HG02642 (cell line): ENCODE data around the gene BMP8A.

ENCODE experiments used
- ATAC-seq: cut with Tn5 transposase; IDR thresholded peaks from one replicate; pipeline ENCODE4 v1.9.1; 2021; ENCODE audit warnings: mild to moderate bottlenecking; ENCODE audit not compliant: unreplicated experiment, poor library complexity

BMP8A gene

GRCh38 chr1:39567302-39567701 is 75.9 kb downstream of the BMP8A start:
- ATAC-seq = no peak

- no peak for ATAC-seq
These were observed 76.8 kb downstream of the BMP8A start for GRCh38 chr1:39568208-39568607.

GRCh38 chr1:39569034-39569433 is 77.6 kb downstream of the BMP8A start:
- ATAC-seq = no peak

GRCh38 chr1:39570477-39571177 is 79.2 kb downstream of the BMP8A start:
- no peak for ATAC-seq

- ATAC-seq = no peak
These were observed 79.7 kb downstream of the BMP8A start for GRCh38 chr1:39571178-39571483.

GRCh38 chr1:39572379-39573096 is 81.1 kb downstream of the BMP8A start:
- ATAC-seq = no peak

GRCh38 chr1:39573097-39573465 is 81.6 kb downstream of the BMP8A start:
- no peak for ATAC-seq

GRCh38 chr1:39573736-39574624 is 82.5 kb downstream of the BMP8A start:
- ATAC-seq = no peak

- no peak for ATAC-seq
These were observed 83.2 kb downstream of the BMP8A start for GRCh38 chr1:39574646-39575045.
